Measurements from ENCODE around the gene TMSB10.

The TMSB10 gene

GRCh38 chr2:84880645-84881521 lies 24.6 kb upstream of the TMSB10 start, which contains the start of gene TRABD2A:
TSS of gene TRABD2A (minus strand) at chr2:84881084. CDS start at chr2:84881039, 45 bp downstream.
- DNase-seq: no peak

DNA sequence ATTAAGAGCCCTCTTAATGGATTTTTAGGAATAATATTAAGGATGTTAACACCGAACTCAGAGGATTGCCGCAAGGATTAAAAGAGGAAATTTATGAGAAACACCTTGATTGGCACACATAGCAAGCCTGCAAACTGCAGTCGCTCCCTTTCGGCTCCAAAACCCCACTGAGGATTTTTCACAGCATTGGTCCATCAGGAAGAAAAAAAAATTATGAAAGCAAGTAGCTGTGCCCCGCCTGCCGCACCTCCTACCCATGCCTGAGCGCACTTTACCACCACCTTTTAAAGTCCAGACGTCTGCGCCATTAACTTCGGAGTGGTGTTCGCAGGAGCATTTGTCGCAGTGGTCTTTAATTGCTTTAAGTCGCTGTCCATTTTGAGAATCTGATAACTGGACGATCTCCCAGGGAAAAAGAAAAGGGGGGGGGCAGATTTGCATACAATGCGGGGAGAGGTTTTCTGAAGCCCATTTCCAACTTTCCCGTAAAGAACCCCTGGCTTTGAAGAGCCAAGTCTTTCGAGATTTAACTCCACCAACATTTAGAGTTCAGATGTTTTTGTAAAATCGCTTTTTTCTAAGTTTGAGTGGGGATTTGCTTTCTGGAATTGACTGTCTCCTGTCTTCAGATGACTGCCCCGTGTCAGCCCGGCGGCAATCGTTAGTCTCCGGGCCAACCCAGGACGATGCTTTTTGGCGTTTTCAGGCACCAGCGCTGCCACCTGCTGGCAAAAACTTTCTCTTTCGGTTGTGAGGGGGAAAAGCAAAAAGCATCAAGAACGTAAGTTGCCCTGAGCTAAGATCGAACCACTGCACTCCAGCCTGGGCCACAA lies 23.7 kb upstream of the TMSB10 start:
- DNase-seq: peak; percentile 69

DNA sequence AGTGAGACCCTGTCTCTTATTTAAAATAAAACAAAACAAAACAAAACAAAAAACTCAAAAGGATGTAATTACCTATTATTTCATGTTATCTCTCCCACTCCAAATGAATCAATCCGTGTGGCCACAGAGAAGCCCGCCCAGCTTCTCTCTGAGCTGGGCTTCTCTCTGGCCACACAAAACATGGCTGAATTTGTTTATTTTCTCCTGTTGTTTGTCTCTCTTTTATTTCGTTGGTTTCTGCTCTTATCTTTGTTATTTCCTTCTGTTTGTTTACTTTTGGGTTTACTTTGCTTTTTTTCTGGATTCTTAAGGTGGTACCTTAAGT lies 23.1 kb upstream of the TMSB10 start:
- no peak for DNase-seq

- no peak for DNase-seq
Observed at GRCh38 chr2:84882775-84883550, 22.5 kb upstream of the TMSB10 start.

DNA sequence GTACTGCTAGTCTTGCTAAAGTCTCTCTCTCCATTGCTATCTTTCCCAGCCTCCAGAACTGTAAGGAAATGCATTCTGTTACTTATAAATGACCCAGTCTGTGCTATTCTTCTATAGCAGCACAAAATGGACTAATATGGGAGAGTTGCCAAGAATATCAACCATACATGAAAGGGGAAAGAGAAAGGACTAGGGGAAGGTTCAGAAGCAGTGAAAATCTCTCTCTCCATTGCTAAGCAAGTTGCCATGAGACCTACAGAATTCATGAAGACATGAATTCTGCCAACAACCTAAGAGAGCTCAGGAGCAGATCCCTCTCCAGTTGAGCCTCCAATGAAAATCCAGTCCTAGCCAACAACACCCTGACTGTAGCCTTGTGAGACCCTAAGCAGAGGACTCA lies 21.0 kb upstream of the TMSB10 start:
- DNase-seq: no peak

- DNase-seq: no peak
Observed at GRCh38 chr2:84885111-84885510, 20.3 kb upstream of the TMSB10 start.

DNA sequence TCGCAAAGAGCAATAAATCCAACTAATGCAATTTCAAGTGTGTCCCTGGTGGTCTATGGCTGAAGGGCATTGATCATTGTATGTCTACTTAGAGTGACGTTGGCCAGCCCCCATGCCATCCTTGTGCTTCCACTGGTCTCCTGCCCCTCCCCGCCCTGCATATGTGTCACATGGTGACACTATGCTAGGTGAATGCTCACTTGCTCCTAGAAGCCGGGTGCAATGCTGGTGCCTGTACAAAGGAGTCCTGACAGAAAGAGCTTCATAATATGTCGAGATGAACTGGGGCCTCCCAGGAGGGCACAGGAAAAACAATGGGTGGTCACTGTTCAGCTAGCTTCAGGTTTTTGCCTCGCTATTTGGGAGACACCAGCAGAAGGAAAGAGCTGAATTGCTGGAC lies 18.7 kb upstream of the TMSB10 start:
- no peak for DNase-seq

DNA sequence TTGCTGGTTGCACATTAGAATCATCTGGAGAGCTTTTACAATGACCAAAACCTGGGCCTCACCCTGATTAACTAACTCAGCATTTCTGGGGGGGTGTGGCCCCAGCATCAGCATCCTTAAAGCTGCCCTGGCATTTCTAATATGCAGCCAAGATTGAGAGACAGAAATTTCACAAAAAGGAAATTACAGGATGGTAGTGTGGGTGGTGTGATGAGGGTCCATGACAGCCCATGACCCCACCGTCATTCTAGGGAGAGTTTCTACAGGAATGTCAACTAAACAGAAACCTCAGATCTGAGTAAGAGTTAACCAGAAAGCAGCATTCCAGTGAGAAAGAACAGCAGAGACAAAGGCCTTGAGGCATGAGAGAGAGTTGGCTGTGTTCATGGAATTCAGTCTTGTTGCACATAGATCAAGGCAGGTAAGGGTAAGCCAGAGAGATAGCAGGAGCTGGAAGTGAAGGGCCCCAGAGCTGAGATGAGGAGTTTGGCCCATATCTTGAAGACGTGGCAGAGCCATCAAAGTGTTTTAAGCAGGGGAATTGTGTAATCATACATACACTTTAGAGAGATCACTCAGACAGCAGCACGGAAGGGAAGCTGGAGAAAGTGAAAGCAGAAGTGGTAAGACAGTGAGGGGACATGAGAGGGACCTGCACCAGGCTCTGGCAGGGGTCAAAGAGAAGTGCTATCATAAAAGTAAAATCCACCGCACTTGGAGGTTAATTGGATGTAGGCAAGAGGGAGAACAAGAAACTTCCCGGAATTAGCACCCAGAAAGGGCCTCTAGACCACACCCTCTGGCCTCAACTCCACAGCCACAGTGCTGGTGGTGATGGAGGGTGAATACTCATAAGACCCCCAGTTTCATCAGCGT lies 16.8 kb upstream of the TMSB10 start:
- peak; percentile 57 for DNase-seq

DNA sequence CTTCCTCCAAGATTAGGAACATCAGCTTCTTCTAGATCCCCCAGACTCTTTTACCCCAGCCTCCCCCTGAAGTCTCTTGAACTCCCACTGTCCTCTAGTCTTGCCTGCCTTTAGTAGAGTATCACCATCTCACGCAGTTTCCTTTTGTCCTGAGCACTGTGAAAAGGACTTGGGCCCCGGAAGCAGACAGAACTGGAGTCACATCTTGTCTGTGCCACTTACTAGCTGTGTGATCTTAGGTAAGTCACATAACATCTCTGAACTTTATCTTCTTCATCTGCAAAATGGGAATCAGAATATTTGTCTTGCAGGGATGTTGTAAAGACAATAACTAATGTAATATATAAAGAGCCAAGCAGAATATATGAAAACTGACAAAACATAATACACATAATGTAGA lies 16.1 kb upstream of the TMSB10 start:
- DNase-seq: no peak

DNA sequence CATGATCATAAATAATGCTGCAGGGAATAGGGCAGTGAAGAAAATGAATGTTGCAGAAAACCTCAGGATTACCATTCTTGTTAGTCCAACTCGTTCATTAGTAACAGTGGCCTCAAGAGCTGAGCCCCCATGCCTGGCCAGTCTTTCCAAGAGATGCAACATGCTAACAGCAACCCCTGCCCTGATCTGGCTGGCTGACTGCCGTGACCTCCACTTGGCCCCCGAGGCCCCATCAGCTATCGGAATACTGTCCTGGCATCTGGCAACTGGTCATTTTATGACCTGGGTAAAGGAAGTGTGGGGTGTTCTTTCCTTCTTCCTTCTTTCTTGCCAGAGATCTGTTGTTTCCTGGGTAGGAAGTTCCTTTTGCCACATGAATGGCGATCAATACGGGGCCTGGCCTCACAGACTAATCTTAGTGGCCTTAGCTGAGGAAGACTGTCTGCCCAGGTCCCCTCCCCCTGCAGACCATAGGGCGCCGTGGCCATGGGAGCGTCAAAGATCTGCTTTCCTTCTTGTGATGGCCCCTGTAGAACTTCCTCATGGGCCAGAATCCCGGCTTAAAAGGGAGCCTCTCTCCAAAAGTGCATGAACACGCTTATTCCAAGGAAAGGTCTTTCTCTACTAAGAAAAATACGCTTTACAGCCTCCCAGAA lies 14.0 kb upstream of the TMSB10 start:
- DNase-seq: no peak

- DNase-seq: no peak
Observed at GRCh38 chr2:84894131-84894586, 11.3 kb upstream of the TMSB10 start.

GRCh38 chr2:84894758-84895520 lies 10.5 kb upstream of the TMSB10 start:
- DNase-seq: peak; percentile 53

DNA sequence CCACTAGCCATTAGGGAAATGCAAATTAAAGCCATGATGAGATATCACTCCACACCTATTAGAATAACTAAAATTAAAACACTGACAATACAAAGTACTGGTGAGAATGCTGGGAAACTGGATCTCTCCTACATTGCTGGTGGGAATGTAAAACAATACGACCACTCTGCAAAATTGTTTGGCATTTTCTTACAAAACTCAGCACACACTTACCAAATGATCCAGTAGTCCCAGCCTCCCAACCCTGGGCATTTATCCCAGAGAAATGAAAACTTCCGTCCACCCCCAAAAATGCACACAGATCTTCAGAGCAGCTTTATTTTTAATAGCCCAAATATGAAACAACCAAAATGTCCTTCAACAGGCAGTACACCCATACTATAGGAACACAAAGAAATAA lies 8.9 kb upstream of the TMSB10 start:
- DNase-seq: no peak

- no peak for DNase-seq
Observed at GRCh38 chr2:84897773-84898172, 7.7 kb upstream of the TMSB10 start.

- DNase-seq: no peak
Observed at GRCh38 chr2:84899304-84900204, 5.9 kb upstream of the TMSB10 start.

DNA sequence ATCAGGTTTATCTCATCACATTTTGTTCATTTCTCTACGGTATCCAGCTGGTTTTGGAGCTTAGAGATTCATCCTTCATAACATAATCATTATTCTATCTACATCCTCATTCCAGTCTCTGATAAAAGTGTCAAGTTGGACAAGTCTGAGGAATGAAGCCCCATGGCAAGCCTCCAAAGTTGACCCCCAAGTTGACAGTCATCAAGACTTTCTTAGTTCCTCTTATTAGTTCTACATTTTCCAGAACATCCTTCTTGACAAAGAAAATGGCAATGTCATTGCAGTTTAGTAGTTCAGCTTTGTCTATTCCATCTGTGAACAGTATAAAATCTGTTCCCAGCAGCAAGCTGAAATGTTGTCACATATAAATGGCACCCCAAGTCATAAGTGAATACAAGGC lies 4.5 kb upstream of the TMSB10 start:
- no peak for DNase-seq

DNA sequence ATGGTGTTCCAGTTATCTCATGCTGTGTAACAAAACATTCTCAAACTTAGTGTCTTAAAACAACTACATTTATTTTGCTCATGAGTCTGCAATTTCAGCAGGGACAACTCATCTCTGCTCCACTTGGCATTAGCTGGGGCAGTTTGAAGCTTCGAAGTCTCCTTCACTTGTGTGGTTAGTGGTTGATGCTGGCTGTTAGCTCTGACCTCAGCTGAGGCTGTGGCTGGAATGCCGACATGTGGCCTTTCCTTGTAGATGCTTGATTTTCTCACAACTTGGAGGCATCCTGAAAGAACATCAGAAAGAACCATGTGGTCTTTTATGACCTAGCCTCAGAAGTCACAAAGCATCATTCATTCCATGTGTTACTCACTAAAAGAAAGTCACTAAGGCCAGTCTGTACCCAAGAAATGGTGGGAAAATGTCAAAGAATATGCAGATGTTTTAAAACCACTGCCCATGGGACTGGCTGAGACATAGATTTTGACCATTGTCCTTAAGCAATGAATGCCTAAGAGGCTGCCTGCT lies 3.8 kb upstream of the TMSB10 start:
- DNase-seq: no peak

- no peak for DNase-seq
Observed at GRCh38 chr2:84902526-84902925, 2.9 kb upstream of the TMSB10 start.

DNA sequence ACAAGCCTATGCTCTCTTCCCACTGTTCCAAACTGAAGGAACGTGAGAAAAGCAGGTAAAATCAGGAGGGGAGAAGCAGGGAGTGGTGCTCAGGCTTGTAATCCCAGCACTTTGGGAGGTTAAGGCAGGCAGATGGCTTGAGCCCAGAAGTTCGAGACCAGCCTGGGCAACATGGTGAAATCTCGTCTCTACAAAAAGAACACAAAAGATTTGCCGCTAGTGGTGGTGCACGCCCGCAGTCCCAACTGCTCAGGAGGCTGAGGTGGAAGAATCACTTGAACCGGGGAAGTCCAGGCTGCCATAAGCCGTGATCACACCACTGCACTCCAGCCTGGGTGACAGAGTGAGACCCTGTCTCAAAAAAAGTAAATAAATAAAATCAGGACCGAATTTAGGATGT lies 1.3 kb upstream of the TMSB10 start:
- DNase-seq: no peak

Data from KG1 (cell line).